Neural cell (in vitro differentiated cells): ENCODE data around the gene ALK.

ENCODE experiments used
- CTCF ChIP-seq: fragments of 450-650 bp; IDR thresholded peaks from 2 replicates; pipeline ENCODE4 v1.5.1; 2014; ENCODE audit warnings: antibody characterized with exemption, mild to moderate bottlenecking, moderate library complexity; ENCODE audit not compliant: poor library complexity, severe bottlenecking
- EP300 ChIP-seq: fragments of 450-650 bp; conservative IDR thresholded peaks from 2 replicates; pipeline ENCODE4 v1.6.1; 2014; ENCODE audit warnings: antibody characterized with exemption, mild to moderate bottlenecking, moderate library complexity; ENCODE audit not compliant: poor library complexity, severe bottlenecking
- EZH2 ChIP-seq: fragments of 200-600, 300-800 bp; shearing (Covaris generic), sonication (generic); IDR thresholded peaks from 2 replicates; pipeline ENCODE4 v1.6.1; 2014; ENCODE audit warnings: antibody characterized with exemption, low read length, borderline replicate concordance, mild to moderate bottlenecking; ENCODE audit not compliant: insufficient read depth, poor library complexity, severe bottlenecking
- MXI1 ChIP-seq: fragments of 450-650 bp; conservative IDR thresholded peaks from 2 replicates; pipeline ENCODE4 v1.6.1; 2014; ENCODE audit warnings: antibody characterized with exemption, mild to moderate bottlenecking; ENCODE audit not compliant: poor library complexity, severe bottlenecking
- POLR2AphosphoS5 ChIP-seq: IDR thresholded peaks from 2 replicates; pipeline ENCODE4 v1.6.1; 2012
- RAD21 ChIP-seq: fragments of 450-650 bp; conservative IDR thresholded peaks from 2 replicates; pipeline ENCODE4 v1.6.1; 2014; ENCODE audit warnings: antibody characterized with exemption, mild to moderate bottlenecking, moderate library complexity

DNA sequence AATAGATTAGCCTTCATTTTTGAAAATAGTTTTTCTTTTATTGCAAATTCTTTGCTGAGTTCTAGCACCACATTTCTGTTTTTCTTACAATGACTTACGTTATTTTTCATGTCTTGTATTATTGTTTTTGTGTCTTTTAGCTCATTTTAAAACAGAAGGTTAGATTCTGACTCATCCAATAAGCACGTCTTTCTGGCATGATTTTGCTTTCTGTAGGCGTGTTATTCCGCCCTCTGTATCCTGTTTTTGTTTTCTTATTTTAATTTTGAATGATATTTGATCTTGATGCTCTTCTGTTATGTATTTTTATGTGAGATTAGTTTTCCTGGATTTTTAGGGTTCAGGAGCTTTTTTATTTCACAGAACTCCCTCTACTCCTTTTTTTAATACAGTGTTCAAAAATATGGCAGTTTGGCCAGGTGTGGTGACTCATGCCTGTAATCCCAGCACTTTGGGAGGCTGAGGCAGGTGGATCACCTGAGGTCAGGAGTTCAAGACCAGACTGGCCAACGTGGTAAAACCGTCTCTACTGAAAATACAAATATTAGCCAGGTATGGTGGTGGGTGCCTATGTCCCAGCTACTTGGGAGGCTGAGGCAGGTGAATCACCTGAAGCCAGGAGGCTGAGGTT, 661.1 kb downstream of the ALK start:
- TF ChIP-seq EP300 (no peak), CTCF (no peak), RAD21 (no peak), EZH2 (no peak), POLR2AphosphoS5 (no peak), MXI1 (no peak)
